Measurements from ENCODE around the gene NACA.
A peak's percentile ranks its signal among the peaks of the same experiment; 100 is the strongest.

NACA gene

DNA sequence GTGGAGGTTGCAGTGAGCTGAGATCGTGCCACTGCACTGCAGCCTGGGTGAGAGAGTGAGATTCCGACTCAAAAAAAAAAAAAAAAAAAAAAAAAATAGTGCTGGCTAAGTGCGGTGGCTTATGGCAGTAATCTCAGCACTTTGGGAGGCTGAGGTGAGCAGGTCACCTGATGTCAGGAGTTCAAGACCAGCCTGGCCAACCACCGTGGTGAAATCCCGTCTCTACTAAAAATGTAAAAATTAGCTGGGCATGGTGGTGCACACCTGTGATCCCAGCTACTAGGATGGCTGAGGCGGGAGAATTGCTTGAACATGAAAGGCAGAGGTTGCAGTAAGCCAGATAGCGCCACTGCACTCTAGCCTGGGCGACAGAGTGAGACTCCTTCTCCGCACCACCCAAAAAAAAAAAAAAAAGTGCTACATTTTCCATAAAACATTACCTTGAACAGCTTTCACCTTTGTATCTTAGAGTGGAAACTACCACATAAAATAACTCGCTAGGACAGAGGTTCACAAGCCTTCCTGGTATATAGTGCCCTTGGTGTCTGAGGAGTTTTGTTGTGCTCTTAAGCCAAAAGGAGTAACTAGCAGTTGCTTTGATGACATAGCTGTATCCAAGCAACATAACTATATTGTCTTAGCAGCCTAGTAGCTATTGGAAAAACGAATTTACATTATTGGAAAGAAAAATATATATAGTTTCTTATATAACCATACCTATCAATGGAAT, 48.1 kb downstream of the NACA start:
- H3K4ac ChIP-seq (ENCODE audit: low read depth, low read length) = peak overlapping the region; percentile 93
- no peaks in the 10 kb centered on the region for H3K27me3 ChIP-seq (ENCODE audit: insufficient read depth, low read length)
- H4K12ac ChIP-seq (ENCODE audit: low read depth, low read length) = no peak overlapping the region
- WGBS (ENCODE audit: extremely low coverage, insufficient coverage, insufficient read length) = no CpG with 5 or more reads among the region's 11 CpGs
- no peaks in the 10 kb centered on the region for H3K9me3 ChIP-seq (ENCODE audit: insufficient read depth, low read depth, low read length)
- H4K91ac ChIP-seq (ENCODE audit: low read depth, low read length) = no peak overlapping the region
- H3K4me3 ChIP-seq (ENCODE audit: low read depth, low read length) = no peak overlapping the region
- no peak overlapping the region for H3K27ac ChIP-seq (ENCODE audit: low read depth, low read length)
- no peak overlapping the region for H2AFZ ChIP-seq (ENCODE audit: insufficient read depth, low read length, poor library complexity)
- no peak overlapping the region for H2BK5ac ChIP-seq (ENCODE audit: low read depth, low read length, poor library complexity)
- DNase-seq = no peak
- H3K23ac ChIP-seq (ENCODE audit: low read length) = no peak overlapping the region
- H3K14ac ChIP-seq (ENCODE audit: low read length) = no peak overlapping the region
- H2AK5ac ChIP-seq (ENCODE audit: low read length) = no peak overlapping the region
- H3K4me2 ChIP-seq (ENCODE audit: low read length) = no peak overlapping the region
- H4K8ac ChIP-seq (ENCODE audit: low read depth, low read length) = no peak overlapping the region
- H3K9ac ChIP-seq (ENCODE audit: low read length) = no peak overlapping the region
- H3K79me1 ChIP-seq (ENCODE audit: low read length) = no peaks in the 10 kb centered on the region
- H2BK120ac ChIP-seq (ENCODE audit: insufficient read depth, low read length, poor library complexity) = no peak overlapping the region
- peaks cover 0 to 2% of the 10 kb centered on the region in 2 experiments for H3K4me1 ChIP-seq (ENCODE audit: control insufficient read depth in 1 of 2, insufficient read depth in 2 of 2, low read length in 2 of 2)
- H3K79me2 ChIP-seq (ENCODE audit: control insufficient read depth, insufficient read depth, low read length, poor library complexity) = peaks cover 41% of the 10 kb centered on the region
- peaks cover 19 to 30% of the 10 kb centered on the region in 2 experiments for H3K36me3 ChIP-seq (ENCODE audit: control insufficient read depth in 1 of 2, insufficient read depth in 2 of 2, low read length in 2 of 2)
- no peak overlapping the region for H3K18ac ChIP-seq (ENCODE audit: low read length)
- no peak overlapping the region for H2BK12ac ChIP-seq (ENCODE audit: low read length)

DNA sequence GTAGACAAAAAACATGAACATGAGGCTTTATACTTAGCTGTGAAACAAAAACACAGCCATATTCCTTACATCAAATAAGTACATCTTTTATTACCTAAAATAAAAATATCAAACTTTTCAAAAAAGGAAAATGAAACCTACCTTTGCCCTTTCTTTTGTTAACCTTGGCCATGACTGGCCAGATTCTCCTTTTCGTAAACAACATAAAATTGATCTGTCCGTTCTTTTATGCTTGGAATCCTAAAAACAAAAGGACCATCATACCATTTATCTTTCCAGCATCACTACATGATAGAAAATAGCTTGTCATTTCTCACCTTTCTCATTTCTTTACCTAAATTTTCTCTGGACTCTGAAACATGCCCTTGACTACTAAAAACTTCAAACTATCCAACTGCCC, 53.5 kb downstream of the NACA start:
- Histone ChIP-seq H2AK5ac (ENCODE audit: low read length) (no peak overlapping the region), H2AFZ (ENCODE audit: insufficient read depth, low read length, poor library complexity) (no peak overlapping the region), H3K79me2 (ENCODE audit: control insufficient read depth, insufficient read depth, low read length, poor library complexity) (peaks cover 10% of the 10 kb centered on the region), H4K8ac (ENCODE audit: low read depth, low read length) (no peak overlapping the region), H3K4me3 (ENCODE audit: low read depth, low read length) (no peak overlapping the region), H3K27me3 (ENCODE audit: insufficient read depth, low read length) (no peaks in the 10 kb centered on the region), H3K79me1 (ENCODE audit: low read length) (no peaks in the 10 kb centered on the region), H3K4me1 (ENCODE audit: control insufficient read depth in 1 of 2, insufficient read depth in 2 of 2, low read length in 2 of 2) (no peaks in the 10 kb centered on the region), H3K14ac (ENCODE audit: low read length) (no peak overlapping the region), H4K12ac (ENCODE audit: low read depth, low read length) (no peak overlapping the region), H3K18ac (ENCODE audit: low read length) (no peak overlapping the region), H3K27ac (ENCODE audit: low read depth, low read length) (no peak overlapping the region), H3K9ac (ENCODE audit: low read length) (no peak overlapping the region), H2BK12ac (ENCODE audit: low read length) (no peak overlapping the region), H3K23ac (ENCODE audit: low read length) (no peak overlapping the region), H2BK5ac (ENCODE audit: low read depth, low read length, poor library complexity) (no peak overlapping the region), H3K4ac (ENCODE audit: low read depth, low read length) (no peak overlapping the region), H2BK120ac (ENCODE audit: insufficient read depth, low read length, poor library complexity) (no peak overlapping the region), H3K36me3 (ENCODE audit: control insufficient read depth in 1 of 2, insufficient read depth in 2 of 2, low read length in 2 of 2) (peaks cover 33% of the 10 kb centered on the region in 2 experiments), H3K4me2 (ENCODE audit: low read length) (no peak overlapping the region), H3K9me3 (ENCODE audit: insufficient read depth, low read depth, low read length) (no peaks in the 10 kb centered on the region), H4K91ac (ENCODE audit: low read depth, low read length) (no peak overlapping the region)
- no CpG with 5 or more reads among the region's 2 CpGs for WGBS (ENCODE audit: extremely low coverage, insufficient coverage, insufficient read length)
- no peak for DNase-seq

DNA sequence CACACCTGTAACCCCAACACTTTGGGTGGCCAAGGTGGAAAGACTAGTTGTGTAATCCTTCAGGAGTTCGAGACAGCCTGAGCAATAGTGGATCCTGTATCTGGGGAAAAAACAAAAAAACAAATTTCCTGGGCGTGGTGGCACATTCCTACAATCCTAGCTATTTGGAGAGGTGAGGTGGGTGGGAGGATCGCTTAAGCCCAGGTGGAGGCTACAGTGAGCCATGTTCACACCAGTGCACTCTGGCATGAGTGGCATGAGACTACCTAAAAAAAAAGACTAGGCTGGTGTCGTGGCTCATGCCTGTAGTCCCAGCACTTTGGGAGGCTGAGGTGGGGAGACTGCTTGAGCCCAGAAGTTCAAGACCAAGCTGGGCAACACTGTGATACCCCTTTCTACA, 54.3 kb downstream of the NACA start:
- Histone ChIP-seq H3K27me3 (ENCODE audit: insufficient read depth, low read length) (no peaks in the 10 kb centered on the region), H2AK5ac (ENCODE audit: low read length) (no peak overlapping the region), H4K8ac (ENCODE audit: low read depth, low read length) (no peak overlapping the region), H3K27ac (ENCODE audit: low read depth, low read length) (no peak overlapping the region), H3K4me1 (ENCODE audit: control insufficient read depth in 1 of 2, insufficient read depth in 2 of 2, low read length in 2 of 2) (no peaks in the 10 kb centered on the region), H3K18ac (ENCODE audit: low read length) (no peak overlapping the region), H3K14ac (ENCODE audit: low read length) (no peak overlapping the region), H3K79me1 (ENCODE audit: low read length) (no peaks in the 10 kb centered on the region), H2BK120ac (ENCODE audit: insufficient read depth, low read length, poor library complexity) (no peak overlapping the region), H3K36me3 (ENCODE audit: control insufficient read depth in 1 of 2, insufficient read depth in 2 of 2, low read length in 2 of 2) (peaks cover 35% of the 10 kb centered on the region in 2 experiments), H3K4ac (ENCODE audit: low read depth, low read length) (no peak overlapping the region), H3K9ac (ENCODE audit: low read length) (no peak overlapping the region), H4K12ac (ENCODE audit: low read depth, low read length) (no peak overlapping the region), H3K9me3 (ENCODE audit: insufficient read depth, low read depth, low read length) (no peaks in the 10 kb centered on the region), H4K91ac (ENCODE audit: low read depth, low read length) (no peak overlapping the region), H3K4me3 (ENCODE audit: low read depth, low read length) (no peak overlapping the region), H3K79me2 (ENCODE audit: control insufficient read depth, insufficient read depth, low read length, poor library complexity) (peaks cover 8% of the 10 kb centered on the region), H2BK12ac (ENCODE audit: low read length) (no peak overlapping the region), H2BK5ac (ENCODE audit: low read depth, low read length, poor library complexity) (no peak overlapping the region), H3K23ac (ENCODE audit: low read length) (no peak overlapping the region), H3K4me2 (ENCODE audit: low read length) (no peak overlapping the region), H2AFZ (ENCODE audit: insufficient read depth, low read length, poor library complexity) (no peak overlapping the region)
- peak; percentile 46 to 64 for DNase-seq
- WGBS (ENCODE audit: extremely low coverage, insufficient coverage, insufficient read length) = no CpG with 5 or more reads among the region's 4 CpGs

DNA sequence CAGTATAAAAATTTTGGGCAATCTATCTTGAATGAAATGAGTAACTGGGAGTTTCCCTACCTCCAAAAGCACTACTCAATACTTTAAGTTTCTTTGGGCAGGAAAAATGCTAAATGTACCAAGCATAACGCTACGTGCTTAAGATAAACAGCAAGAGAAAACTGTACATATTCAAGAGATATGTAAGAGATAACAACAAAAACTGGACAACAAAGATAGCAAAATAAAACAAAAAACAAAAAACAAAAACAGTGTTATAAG, 57.0 kb downstream of the NACA start:
- no CpG with 5 or more reads among the region's 2 CpGs for WGBS (ENCODE audit: extremely low coverage, insufficient coverage, insufficient read length)
- Histone ChIP-seq H4K91ac (ENCODE audit: low read depth, low read length) (no peak overlapping the region), H3K27ac (ENCODE audit: low read depth, low read length) (no peak overlapping the region), H2BK5ac (ENCODE audit: low read depth, low read length, poor library complexity) (no peak overlapping the region), H2AFZ (ENCODE audit: insufficient read depth, low read length, poor library complexity) (no peak overlapping the region), H3K4me1 (ENCODE audit: control insufficient read depth in 1 of 2, insufficient read depth in 2 of 2, low read length in 2 of 2) (no peaks in the 10 kb centered on the region), H3K79me2 (ENCODE audit: control insufficient read depth, insufficient read depth, low read length, poor library complexity) (no peaks in the 10 kb centered on the region), H3K79me1 (ENCODE audit: low read length) (no peaks in the 10 kb centered on the region), H3K23ac (ENCODE audit: low read length) (no peak overlapping the region), H2AK5ac (ENCODE audit: low read length) (no peak overlapping the region), H3K9ac (ENCODE audit: low read length) (no peak overlapping the region), H3K14ac (ENCODE audit: low read length) (no peak overlapping the region), H3K4ac (ENCODE audit: low read depth, low read length) (no peak overlapping the region), H2BK12ac (ENCODE audit: low read length) (no peak overlapping the region), H3K4me2 (ENCODE audit: low read length) (no peak overlapping the region), H2BK120ac (ENCODE audit: insufficient read depth, low read length, poor library complexity) (no peak overlapping the region), H3K27me3 (ENCODE audit: insufficient read depth, low read length) (no peaks in the 10 kb centered on the region), H3K18ac (ENCODE audit: low read length) (no peak overlapping the region), H3K36me3 (ENCODE audit: control insufficient read depth in 1 of 2, insufficient read depth in 2 of 2, low read length in 2 of 2) (peaks cover 34 to 42% of the 10 kb centered on the region in 2 experiments), H3K4me3 (ENCODE audit: low read depth, low read length) (no peak overlapping the region), H4K12ac (ENCODE audit: low read depth, low read length) (no peak overlapping the region), H3K9me3 (ENCODE audit: insufficient read depth, low read depth, low read length) (no peaks in the 10 kb centered on the region), H4K8ac (ENCODE audit: low read depth, low read length) (no peak overlapping the region)
- DNase-seq = no peak
